ENCODE measurements around the gene CCL21. TPM values are rescaled to one million over a fixed set of nuclear protein-coding genes. Genes with fewer than 3 reads are reported as not detected.
"Not testable (repeated sequence)": the region's sequence is repeated elsewhere in the genome, so short reads cannot be mapped to it uniquely, and the experiment has no call there.

CCL21 gene
- total RNA-seq, 2 experiments from 2014 or later, result not detected

DNA sequence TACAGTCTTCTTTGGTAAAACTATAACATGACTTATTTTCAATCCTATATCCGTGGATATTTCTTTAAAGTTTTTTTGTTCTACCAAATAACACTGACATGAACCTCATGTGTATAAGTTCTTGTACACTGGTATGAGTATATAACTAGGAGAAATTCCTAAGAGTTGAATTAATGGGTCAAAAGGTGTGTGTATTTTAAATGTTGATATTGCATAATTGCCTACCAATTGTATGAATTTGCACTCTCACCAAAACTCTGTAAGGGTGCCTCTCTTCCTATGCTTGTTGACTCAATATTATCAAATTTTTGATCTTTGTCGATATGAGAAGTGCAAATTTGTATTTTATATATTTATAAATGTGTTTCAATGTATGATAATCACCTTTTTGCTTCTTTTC is 22.9 kb upstream of the CCL21 start:
- Mint-ChIP-seq H3K27ac (no peak overlapping the region), H3K36me3 (ENCODE audit: low read depth) (no peaks in the 10 kb centered on the region), H3K4me1 (ENCODE audit: low read depth) (no peaks in the 10 kb centered on the region), H3K27me3 (peaks cover 7% of the 10 kb centered on the region), H3K4me3 (no peak overlapping the region), H3K9me3 (no peaks in the 10 kb centered on the region)
- Histone ChIP-seq H3K4me1 (ENCODE audit: insufficient read depth, low read length) (no peaks in the 10 kb centered on the region), H3K27ac (ENCODE audit: low read depth in 1 of 2, low read length in 2 of 2) (no peak overlapping the region), H3K9me3 (ENCODE audit: control insufficient read depth in 1 of 2, insufficient read depth in 1 of 2, low read length in 2 of 2) (no peaks in the 10 kb centered on the region), H3K27me3 (ENCODE audit: control insufficient read depth in 1 of 2, insufficient read depth in 2 of 2, low read length in 2 of 2) (no peaks in the 10 kb centered on the region), H3K36me3 (ENCODE audit: insufficient read depth, low read length) (no peaks in the 10 kb centered on the region), H3K4me3 (ENCODE audit: low read length) (no peak overlapping the region)
- DNase-seq (no peak), ATAC-seq (ENCODE audit: poor library complexity) (no peak)
- CTCF ChIA-PET, result no interaction called here
- intact Hi-C loops (cut with DNase I, micrococcal nuclease), result no loop called here
- POLR2A ChIA-PET, result no interaction called here
- TF ChIP-seq, protein P1, sequence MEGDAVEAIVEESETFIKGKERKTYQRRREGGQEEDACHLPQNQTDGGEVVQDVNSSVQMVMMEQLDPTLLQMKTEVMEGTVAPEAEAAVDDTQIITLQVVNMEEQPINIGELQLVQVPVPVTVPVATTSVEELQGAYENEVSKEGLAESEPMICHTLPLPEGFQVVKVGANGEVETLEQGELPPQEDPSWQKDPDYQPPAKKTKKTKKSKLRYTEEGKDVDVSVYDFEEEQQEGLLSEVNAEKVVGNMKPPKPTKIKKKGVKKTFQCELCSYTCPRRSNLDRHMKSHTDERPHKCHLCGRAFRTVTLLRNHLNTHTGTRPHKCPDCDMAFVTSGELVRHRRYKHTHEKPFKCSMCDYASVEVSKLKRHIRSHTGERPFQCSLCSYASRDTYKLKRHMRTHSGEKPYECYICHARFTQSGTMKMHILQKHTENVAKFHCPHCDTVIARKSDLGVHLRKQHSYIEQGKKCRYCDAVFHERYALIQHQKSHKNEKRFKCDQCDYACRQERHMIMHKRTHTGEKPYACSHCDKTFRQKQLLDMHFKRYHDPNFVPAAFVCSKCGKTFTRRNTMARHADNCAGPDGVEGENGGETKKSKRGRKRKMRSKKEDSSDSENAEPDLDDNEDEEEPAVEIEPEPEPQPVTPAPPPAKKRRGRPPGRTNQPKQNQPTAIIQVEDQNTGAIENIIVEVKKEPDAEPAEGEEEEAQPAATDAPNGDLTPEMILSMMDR (IDR thresholded peaks at IDR 0.05), result no peak

DNA sequence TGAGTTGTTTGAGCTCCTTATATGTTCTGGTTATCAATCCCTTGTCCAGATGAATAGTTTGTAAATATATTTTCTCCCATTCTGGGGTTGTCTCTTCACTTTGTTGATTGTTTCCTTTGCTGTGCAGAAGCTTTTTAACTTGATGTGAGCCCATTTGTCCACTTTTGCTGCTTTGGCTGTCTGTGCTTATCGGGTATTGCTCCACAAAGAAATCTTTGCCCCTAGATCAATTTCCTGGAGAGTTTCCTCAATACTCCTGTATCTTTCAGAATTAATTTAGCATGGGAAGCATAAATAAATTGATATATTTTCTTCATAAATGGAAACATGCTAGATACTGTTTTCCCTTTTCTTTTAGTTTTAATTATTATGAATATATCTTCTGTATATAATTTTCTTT is 22.5 kb upstream of the CCL21 start:
- ATAC-seq (ENCODE audit: poor library complexity) (no peak), DNase-seq (no peak)
- H3K36me3 ChIP-seq (ENCODE audit: insufficient read depth, low read length), result no peaks in the 10 kb centered on the region
- H3K9me3 Mint-ChIP-seq, result no peaks in the 10 kb centered on the region
- H3K27me3 Mint-ChIP-seq, result peaks cover 4% of the 10 kb centered on the region
- H3K9me3 ChIP-seq (ENCODE audit: control insufficient read depth in 1 of 2, insufficient read depth in 1 of 2, low read length in 2 of 2), result no peaks in the 10 kb centered on the region
- H3K4me3 ChIP-seq (ENCODE audit: low read length), result no peak overlapping the region
- no peaks in the 10 kb centered on the region for H3K36me3 Mint-ChIP-seq (ENCODE audit: low read depth)
- no peaks in the 10 kb centered on the region for H3K27me3 ChIP-seq (ENCODE audit: control insufficient read depth in 1 of 2, insufficient read depth in 2 of 2, low read length in 2 of 2)
- no peaks in the 10 kb centered on the region for H3K4me1 Mint-ChIP-seq (ENCODE audit: low read depth)
- intact Hi-C loops (cut with DNase I, micrococcal nuclease), result no loop called here
- TF ChIP-seq, protein P1 (IDR thresholded peaks at IDR 0.05), result no peak
- POLR2A ChIA-PET, result no interaction called here
- CTCF ChIA-PET, result no interaction called here
- no peaks in the 10 kb centered on the region for H3K4me1 ChIP-seq (ENCODE audit: insufficient read depth, low read length)
- H3K4me3 Mint-ChIP-seq, result no peak overlapping the region
- no peak overlapping the region for H3K27ac Mint-ChIP-seq
- H3K27ac ChIP-seq (ENCODE audit: low read depth in 1 of 2, low read length in 2 of 2), result no peak overlapping the region

DNA sequence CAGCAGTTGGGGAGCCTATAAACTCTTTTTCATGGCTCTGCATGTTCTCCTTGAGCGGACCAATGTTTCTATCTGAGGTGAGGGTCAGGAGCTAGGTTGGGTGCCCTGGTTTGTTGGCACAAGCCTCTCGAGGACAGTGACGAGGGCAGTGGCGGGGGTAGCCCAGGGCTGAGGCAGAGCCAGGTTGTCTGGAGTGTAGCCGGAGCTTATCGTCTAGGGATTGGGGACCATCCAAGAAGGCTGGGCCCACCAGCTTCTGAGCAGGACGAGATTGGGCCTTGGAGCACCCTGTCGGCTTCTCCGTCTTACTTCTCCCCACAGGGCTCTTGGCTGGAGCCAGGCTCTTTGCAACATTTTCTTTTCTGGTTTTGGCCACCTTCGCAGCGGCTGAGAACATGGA is 13.2 kb upstream of the CCL21 start:
- intact Hi-C loops (cut with DNase I, micrococcal nuclease), result no loop called here
- H3K27me3 Mint-ChIP-seq, result peaks cover 8% of the 10 kb centered on the region
- no peaks in the 10 kb centered on the region for H3K36me3 Mint-ChIP-seq (ENCODE audit: low read depth)
- H3K4me3 Mint-ChIP-seq, result no peak overlapping the region
- no peaks in the 10 kb centered on the region for H3K36me3 ChIP-seq (ENCODE audit: insufficient read depth, low read length)
- ChIA-PET POLR2A (no interaction called here), CTCF (no interaction called here)
- H3K27me3 ChIP-seq (ENCODE audit: control insufficient read depth in 1 of 2, insufficient read depth in 2 of 2, low read length in 2 of 2), result no peaks in the 10 kb centered on the region
- H3K4me3 ChIP-seq (ENCODE audit: low read length), result no peak overlapping the region
- ATAC-seq (ENCODE audit: poor library complexity) (no peak), DNase-seq (no peak)
- H3K27ac ChIP-seq (ENCODE audit: low read depth in 1 of 2, low read length in 2 of 2), result no peak overlapping the region
- no peaks in the 10 kb centered on the region for H3K9me3 ChIP-seq (ENCODE audit: control insufficient read depth in 1 of 2, insufficient read depth in 1 of 2, low read length in 2 of 2)
- no peaks in the 10 kb centered on the region for H3K4me1 ChIP-seq (ENCODE audit: insufficient read depth, low read length)
- no peaks in the 10 kb centered on the region for H3K4me1 Mint-ChIP-seq (ENCODE audit: low read depth)
- TF ChIP-seq, protein P1 (IDR thresholded peaks at IDR 0.05), result no peak
- H3K27ac Mint-ChIP-seq, result no peak overlapping the region
- no peaks in the 10 kb centered on the region for H3K9me3 Mint-ChIP-seq

DNA sequence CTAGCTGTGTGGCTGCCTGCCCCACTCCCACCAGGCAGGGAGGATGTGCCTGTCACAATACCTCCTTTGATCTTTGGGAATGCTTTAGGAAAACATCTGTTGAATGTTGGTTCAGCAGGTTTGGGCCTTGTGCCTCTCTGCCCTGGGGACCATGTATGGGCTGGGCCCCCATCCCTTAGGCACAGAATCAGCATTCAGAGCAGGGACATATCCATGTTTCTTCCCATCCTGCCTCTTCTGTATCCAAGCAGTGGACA is 9.8 kb upstream of the CCL21 start:
- CTCF ChIA-PET; H3K9me3 ChIP-seq (ENCODE audit: control insufficient read depth in 1 of 2, insufficient read depth in 1 of 2, low read length in 2 of 2); H3K4me1 ChIP-seq (ENCODE audit: insufficient read depth, low read length); H3K4me1 Mint-ChIP-seq (ENCODE audit: low read depth); H3K27me3 ChIP-seq (ENCODE audit: control insufficient read depth in 1 of 2, insufficient read depth in 2 of 2, low read length in 2 of 2); intact Hi-C loops (cut with DNase I, micrococcal nuclease); ATAC-seq (ENCODE audit: poor library complexity); H3K4me3 ChIP-seq (ENCODE audit: low read length); H3K9me3 Mint-ChIP-seq; H3K4me3 Mint-ChIP-seq; H3K36me3 ChIP-seq (ENCODE audit: insufficient read depth, low read length); DNase-seq; H3K27ac Mint-ChIP-seq; POLR2A ChIA-PET; H3K27ac ChIP-seq (ENCODE audit: low read depth in 1 of 2, low read length in 2 of 2); H3K36me3 Mint-ChIP-seq (ENCODE audit: low read depth): not testable (repeated sequence)
- H3K27me3 Mint-ChIP-seq, result peaks cover 16% of the 10 kb centered on the region
